HepG2 (cell line): ENCODE results near the gene ABCA8. TPM values are rescaled to one million over a fixed set of nuclear protein-coding genes. Genes with fewer than 3 reads are reported as not detected.

Source experiments
- CHD4 ChIP-seq: fragments of 200-600 bp; sonication (generic); IDR thresholded peaks from 2 replicates; pipeline ENCODE4 v1.7.0; 2017; ENCODE audit warnings: mild to moderate bottlenecking, low read length, borderline replicate concordance
- HNRNPUL1 ChIP-seq: fragments of 200-400 bp; formaldehyde crosslinking; IDR thresholded peaks from 2 replicates; pipeline ENCODE4 v1.6.1; 2017; ENCODE audit warnings: low read depth, mild to moderate bottlenecking, low read length, moderate library complexity
- KAT2B ChIP-seq: fragments of 150-350 bp; IDR thresholded peaks from 2 replicates; pipeline ENCODE4 v1.6.1; 2014; ENCODE audit warnings: low read depth, low read length, borderline replicate concordance
- KAT7 ChIP-seq: IDR thresholded peaks from 2 replicates; pipeline ENCODE4 v1.6.1; 2018; ENCODE audit warnings: borderline replicate concordance, missing compliant biosample characterization
- KLF6 ChIP-seq: IDR thresholded peaks from 2 replicates; pipeline ENCODE4 v1.8.0; 2016; ENCODE audit warnings: missing biosample characterization, missing genetic modification reagents
- LCORL ChIP-seq, 2 experiments: fragments of 450-650 bp in 1 of 2; sonication (generic) in 1 of 2; formaldehyde crosslinking in 1 of 2; IDR thresholded peaks; 2 replicates each; pipeline versions ENCODE4 v1.5.0 to v1.6.1; 2017 to 2020; ENCODE audit warnings: antibody characterized with exemption in 1 of 2, missing genetic modification reagents in 1 of 2
- MED1 ChIP-seq: sonication (generic); formaldehyde crosslinking; IDR thresholded peaks from 2 replicates; pipeline ENCODE4 v1.4.0; 2020; ENCODE audit warnings: missing genetic modification reagents
- RAD21 ChIP-seq: fragments of 450-650 bp; formaldehyde crosslinking; IDR thresholded peaks from 2 replicates; pipeline ENCODE4 v1.5.0; 2020; ENCODE audit warnings: mild to moderate bottlenecking
- SIX1 ChIP-seq: sonication (generic); formaldehyde crosslinking; IDR thresholded peaks from 2 replicates; pipeline ENCODE4 v1.4.0; 2020; ENCODE audit warnings: missing genetic modification reagents, borderline replicate concordance
- SMC3 ChIP-seq: IDR thresholded peaks from 2 replicates; pipeline ENCODE4 v1.6.1; 2011; ENCODE audit warnings: low read length, improper control_type of control experiment
- SOX6 ChIP-seq, 2 experiments: fragments of 450-650 bp in 1 of 2; sonication (generic) in 1 of 2; formaldehyde crosslinking in 1 of 2; IDR thresholded peaks; 2 replicates each; pipeline versions ENCODE4 v1.4.0 to v1.6.1; 2017 to 2020; ENCODE audit warnings: antibody characterized with exemption in 1 of 2, mild to moderate bottlenecking in 1 of 2, missing genetic modification reagents in 1 of 2
- STAG1 ChIP-seq: sonication (generic); formaldehyde crosslinking; IDR thresholded peaks from 2 replicates; pipeline ENCODE4 v1.4.0; 2020; ENCODE audit warnings: missing genetic modification reagents
- TEAD3 ChIP-seq: optimal IDR thresholded peaks from 2 replicates; pipeline ENCODE3; 2016; ENCODE audit warnings: borderline replicate concordance
- ZNF24 ChIP-seq: fragments of 450-650 bp; IDR thresholded peaks from 2 replicates; pipeline ENCODE4 v1.6.1; 2017; ENCODE audit warnings: antibody characterized with exemption, mild to moderate bottlenecking
- ZNF558 ChIP-seq: sonication (generic); formaldehyde crosslinking; IDR thresholded peaks from 2 replicates; pipeline ENCODE4 v1.9.0; 2022; ENCODE audit warnings: mild to moderate bottlenecking, missing genetic modification reagents, borderline replicate concordance
- polyA plus RNA-seq, 8 experiments: library from polyadenylated mRNA; depleted of rRNA in 3 of 8; stranded (reverse) in 7 of 8; unstranded in 1 of 8; fragments of >200 nt; fragmentation: Illumina TruSeq in 4 of 8; extraction: Trizol in 4 of 8; gene quantifications; 2 replicates each; pipeline versions ENCODE4 v1.2.1 to v1.2.3, GENCODE V29; 2011 to 2016; ENCODE audit warnings: low read depth in 4 of 8, missing spikeins in 1 of 8, mixed read lengths in 1 of 8; ENCODE audit not compliant: insufficient read depth in 1 of 8
- total RNA-seq, 5 experiments: library from RNA; depleted of rRNA; stranded (reverse); fragments of >200 nt; fragmentation: Illumina TruSeq; extraction: Trizol; gene quantifications; 2 replicates each; pipeline ENCODE4 v1.2.3, GENCODE V29; 2016; ENCODE audit warnings: low read depth in 1 of 5
- TF ChIP-seq, protein P1 (sequence below): sonication (generic); formaldehyde crosslinking; IDR thresholded peaks from 2 replicates; pipeline ENCODE4 v1.9.0; 2021; ENCODE audit warnings: mild to moderate bottlenecking, missing genetic modification reagents
- TF ChIP-seq, protein P2 (sequence below): IDR thresholded peaks from 2 replicates; pipeline ENCODE4 v1.4.0; 2020; ENCODE audit warnings: mild to moderate bottlenecking, missing genetic modification reagents
- TF ChIP-seq, protein P3 (sequence below): sonication (generic); formaldehyde crosslinking; IDR thresholded peaks from 2 replicates; pipeline ENCODE4 v1.5.0; 2020; ENCODE audit warnings: mild to moderate bottlenecking, missing genetic modification reagents, moderate library complexity

Gene ABCA8
- total and polyA plus RNA-seq, 2 of the 13 experiments (the other 11 are each of a cell fraction or from before 2014, with no cell fraction given): 0.05 to 0.18 TPM

DNA sequence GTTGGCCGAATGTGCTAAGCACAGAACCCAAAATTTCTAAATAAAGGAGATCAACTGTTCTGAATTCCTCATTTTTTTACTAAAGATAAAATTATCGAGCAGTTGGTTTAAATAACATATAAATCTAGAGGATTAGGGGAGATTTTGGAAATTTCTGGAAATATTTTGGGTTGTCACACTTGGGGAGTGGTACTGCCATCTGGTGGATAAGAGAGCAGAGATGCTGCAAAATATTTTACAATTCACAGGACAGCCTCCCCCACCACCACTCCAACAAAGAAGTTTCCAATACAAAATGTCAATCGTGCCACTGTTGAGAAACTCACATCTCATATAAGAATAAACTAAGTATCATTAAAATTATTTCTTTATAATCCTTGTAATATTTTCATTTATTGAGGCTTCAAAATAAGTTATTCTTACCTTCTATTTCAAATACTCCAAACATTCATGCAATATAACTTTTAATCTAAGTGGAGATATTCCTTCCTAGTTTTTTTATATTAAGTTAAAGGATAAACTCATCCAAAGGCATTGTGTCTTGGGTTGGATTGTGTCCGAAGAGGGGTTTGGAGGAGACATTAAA is 17.0 kb upstream of the ABCA8 start (continued):
- TF ChIP-seq, protein P1, sequence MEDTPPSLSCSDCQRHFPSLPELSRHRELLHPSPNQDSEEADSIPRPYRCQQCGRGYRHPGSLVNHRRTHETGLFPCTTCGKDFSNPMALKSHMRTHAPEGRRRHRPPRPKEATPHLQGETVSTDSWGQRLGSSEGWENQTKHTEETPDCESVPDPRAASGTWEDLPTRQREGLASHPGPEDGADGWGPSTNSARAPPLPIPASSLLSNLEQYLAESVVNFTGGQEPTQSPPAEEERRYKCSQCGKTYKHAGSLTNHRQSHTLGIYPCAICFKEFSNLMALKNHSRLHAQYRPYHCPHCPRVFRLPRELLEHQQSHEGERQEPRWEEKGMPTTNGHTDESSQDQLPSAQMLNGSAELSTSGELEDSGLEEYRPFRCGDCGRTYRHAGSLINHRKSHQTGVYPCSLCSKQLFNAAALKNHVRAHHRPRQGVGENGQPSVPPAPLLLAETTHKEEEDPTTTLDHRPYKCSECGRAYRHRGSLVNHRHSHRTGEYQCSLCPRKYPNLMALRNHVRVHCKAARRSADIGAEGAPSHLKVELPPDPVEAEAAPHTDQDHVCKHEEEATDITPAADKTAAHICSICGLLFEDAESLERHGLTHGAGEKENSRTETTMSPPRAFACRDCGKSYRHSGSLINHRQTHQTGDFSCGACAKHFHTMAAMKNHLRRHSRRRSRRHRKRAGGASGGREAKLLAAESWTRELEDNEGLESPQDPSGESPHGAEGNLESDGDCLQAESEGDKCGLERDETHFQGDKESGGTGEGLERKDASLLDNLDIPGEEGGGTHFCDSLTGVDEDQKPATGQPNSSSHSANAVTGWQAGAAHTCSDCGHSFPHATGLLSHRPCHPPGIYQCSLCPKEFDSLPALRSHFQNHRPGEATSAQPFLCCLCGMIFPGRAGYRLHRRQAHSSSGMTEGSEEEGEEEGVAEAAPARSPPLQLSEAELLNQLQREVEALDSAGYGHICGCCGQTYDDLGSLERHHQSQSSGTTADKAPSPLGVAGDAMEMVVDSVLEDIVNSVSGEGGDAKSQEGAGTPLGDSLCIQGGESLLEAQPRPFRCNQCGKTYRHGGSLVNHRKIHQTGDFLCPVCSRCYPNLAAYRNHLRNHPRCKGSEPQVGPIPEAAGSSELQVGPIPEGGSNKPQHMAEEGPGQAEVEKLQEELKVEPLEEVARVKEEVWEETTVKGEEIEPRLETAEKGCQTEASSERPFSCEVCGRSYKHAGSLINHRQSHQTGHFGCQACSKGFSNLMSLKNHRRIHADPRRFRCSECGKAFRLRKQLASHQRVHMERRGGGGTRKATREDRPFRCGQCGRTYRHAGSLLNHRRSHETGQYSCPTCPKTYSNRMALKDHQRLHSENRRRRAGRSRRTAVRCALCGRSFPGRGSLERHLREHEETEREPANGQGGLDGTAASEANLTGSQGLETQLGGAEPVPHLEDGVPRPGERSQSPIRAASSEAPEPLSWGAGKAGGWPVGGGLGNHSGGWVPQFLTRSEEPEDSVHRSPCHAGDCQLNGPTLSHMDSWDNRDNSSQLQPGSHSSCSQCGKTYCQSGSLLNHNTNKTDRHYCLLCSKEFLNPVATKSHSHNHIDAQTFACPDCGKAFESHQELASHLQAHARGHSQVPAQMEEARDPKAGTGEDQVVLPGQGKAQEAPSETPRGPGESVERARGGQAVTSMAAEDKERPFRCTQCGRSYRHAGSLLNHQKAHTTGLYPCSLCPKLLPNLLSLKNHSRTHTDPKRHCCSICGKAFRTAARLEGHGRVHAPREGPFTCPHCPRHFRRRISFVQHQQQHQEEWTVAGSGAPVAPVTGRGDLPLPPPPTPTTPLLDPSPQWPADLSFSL: no peak
- TF ChIP-seq SIX1 (CRISPR knock-in tag): no peak
- TF ChIP-seq KLF6 (CRISPR knock-in tag): 0 out of 2 replicates have a peak, but pooled peaks have one; percentile 39
- peak; percentile 56 for TF ChIP-seq MED1 (CRISPR knock-in tag)
- no peak for TF ChIP-seq KAT2B
- TF ChIP-seq SMC3: peak; percentile 97
- TF ChIP-seq ZNF24: no peak
- TF ChIP-seq ZNF558 (CRISPR knock-in tag): no peak
- TF ChIP-seq TEAD3 (CRISPR knock-in tag): peak; percentile 38
- TF ChIP-seq RAD21: peak; percentile 85
- TF ChIP-seq SOX6 (IDR thresholded peaks at IDR 0.05): no peak
- TF ChIP-seq SOX6 (CRISPR knock-in tag; IDR thresholded peaks at IDR 0.05): peak; percentile 34; the same call in 1 of the 2 replicates
- TF ChIP-seq CHD4: peak; percentile 46; the same call in 1 of the 2 replicates
- no peak for TF ChIP-seq HNRNPUL1
- peak; percentile 85 for TF ChIP-seq STAG1 (CRISPR knock-in tag)
- TF ChIP-seq, protein P2, sequence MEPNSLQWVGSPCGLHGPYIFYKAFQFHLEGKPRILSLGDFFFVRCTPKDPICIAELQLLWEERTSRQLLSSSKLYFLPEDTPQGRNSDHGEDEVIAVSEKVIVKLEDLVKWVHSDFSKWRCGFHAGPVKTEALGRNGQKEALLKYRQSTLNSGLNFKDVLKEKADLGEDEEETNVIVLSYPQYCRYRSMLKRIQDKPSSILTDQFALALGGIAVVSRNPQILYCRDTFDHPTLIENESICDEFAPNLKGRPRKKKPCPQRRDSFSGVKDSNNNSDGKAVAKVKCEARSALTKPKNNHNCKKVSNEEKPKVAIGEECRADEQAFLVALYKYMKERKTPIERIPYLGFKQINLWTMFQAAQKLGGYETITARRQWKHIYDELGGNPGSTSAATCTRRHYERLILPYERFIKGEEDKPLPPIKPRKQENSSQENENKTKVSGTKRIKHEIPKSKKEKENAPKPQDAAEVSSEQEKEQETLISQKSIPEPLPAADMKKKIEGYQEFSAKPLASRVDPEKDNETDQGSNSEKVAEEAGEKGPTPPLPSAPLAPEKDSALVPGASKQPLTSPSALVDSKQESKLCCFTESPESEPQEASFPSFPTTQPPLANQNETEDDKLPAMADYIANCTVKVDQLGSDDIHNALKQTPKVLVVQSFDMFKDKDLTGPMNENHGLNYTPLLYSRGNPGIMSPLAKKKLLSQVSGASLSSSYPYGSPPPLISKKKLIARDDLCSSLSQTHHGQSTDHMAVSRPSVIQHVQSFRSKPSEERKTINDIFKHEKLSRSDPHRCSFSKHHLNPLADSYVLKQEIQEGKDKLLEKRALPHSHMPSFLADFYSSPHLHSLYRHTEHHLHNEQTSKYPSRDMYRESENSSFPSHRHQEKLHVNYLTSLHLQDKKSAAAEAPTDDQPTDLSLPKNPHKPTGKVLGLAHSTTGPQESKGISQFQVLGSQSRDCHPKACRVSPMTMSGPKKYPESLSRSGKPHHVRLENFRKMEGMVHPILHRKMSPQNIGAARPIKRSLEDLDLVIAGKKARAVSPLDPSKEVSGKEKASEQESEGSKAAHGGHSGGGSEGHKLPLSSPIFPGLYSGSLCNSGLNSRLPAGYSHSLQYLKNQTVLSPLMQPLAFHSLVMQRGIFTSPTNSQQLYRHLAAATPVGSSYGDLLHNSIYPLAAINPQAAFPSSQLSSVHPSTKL (CRISPR knock-in tag): peak; percentile 46; the same call in 1 of the 2 replicates
- TF ChIP-seq, protein P3, sequence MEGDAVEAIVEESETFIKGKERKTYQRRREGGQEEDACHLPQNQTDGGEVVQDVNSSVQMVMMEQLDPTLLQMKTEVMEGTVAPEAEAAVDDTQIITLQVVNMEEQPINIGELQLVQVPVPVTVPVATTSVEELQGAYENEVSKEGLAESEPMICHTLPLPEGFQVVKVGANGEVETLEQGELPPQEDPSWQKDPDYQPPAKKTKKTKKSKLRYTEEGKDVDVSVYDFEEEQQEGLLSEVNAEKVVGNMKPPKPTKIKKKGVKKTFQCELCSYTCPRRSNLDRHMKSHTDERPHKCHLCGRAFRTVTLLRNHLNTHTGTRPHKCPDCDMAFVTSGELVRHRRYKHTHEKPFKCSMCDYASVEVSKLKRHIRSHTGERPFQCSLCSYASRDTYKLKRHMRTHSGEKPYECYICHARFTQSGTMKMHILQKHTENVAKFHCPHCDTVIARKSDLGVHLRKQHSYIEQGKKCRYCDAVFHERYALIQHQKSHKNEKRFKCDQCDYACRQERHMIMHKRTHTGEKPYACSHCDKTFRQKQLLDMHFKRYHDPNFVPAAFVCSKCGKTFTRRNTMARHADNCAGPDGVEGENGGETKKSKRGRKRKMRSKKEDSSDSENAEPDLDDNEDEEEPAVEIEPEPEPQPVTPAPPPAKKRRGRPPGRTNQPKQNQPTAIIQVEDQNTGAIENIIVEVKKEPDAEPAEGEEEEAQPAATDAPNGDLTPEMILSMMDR: peak; percentile 73
- 0 out of 2 replicates have a peak, but pooled peaks have one; percentile 10 for TF ChIP-seq LCORL (IDR thresholded peaks at IDR 0.05)
- TF ChIP-seq LCORL (CRISPR knock-in tag; IDR thresholded peaks at IDR 0.05): peak; percentile 40; the same call in 1 of the 2 replicates
- TF ChIP-seq KAT7 (CRISPR knock-in tag): 0 out of 2 replicates have a peak, but pooled peaks have one; percentile 31
